ENCODE data around the gene IL3RA.

Gene IL3RA

GRCh38 chrX:1398431-1399340, 62.1 kb downstream of the IL3RA start:
- TF ChIP-seq, protein P1, sequence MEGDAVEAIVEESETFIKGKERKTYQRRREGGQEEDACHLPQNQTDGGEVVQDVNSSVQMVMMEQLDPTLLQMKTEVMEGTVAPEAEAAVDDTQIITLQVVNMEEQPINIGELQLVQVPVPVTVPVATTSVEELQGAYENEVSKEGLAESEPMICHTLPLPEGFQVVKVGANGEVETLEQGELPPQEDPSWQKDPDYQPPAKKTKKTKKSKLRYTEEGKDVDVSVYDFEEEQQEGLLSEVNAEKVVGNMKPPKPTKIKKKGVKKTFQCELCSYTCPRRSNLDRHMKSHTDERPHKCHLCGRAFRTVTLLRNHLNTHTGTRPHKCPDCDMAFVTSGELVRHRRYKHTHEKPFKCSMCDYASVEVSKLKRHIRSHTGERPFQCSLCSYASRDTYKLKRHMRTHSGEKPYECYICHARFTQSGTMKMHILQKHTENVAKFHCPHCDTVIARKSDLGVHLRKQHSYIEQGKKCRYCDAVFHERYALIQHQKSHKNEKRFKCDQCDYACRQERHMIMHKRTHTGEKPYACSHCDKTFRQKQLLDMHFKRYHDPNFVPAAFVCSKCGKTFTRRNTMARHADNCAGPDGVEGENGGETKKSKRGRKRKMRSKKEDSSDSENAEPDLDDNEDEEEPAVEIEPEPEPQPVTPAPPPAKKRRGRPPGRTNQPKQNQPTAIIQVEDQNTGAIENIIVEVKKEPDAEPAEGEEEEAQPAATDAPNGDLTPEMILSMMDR (IDR thresholded peaks at IDR 0.05; ENCODE audit: low read length): no peak
- TF ChIP-seq EZH2 (IDR thresholded peaks at IDR 0.05; ENCODE audit: borderline replicate concordance, low read length): no peak

GRCh38 chrX:1400049-1400448, 63.5 kb downstream of the IL3RA start:
- no peak overlapping the region for H3K9ac ChIP-seq (ENCODE audit: low read length)
- TF ChIP-seq, protein P1 (IDR thresholded peaks at IDR 0.05; ENCODE audit: low read length): no peak
- no peak for TF ChIP-seq EZH2 (IDR thresholded peaks at IDR 0.05; ENCODE audit: borderline replicate concordance, low read length)
- no peaks in the 10 kb centered on the region for H3K27me3 ChIP-seq (ENCODE audit: insufficient read depth, low read length)
- no peak overlapping the region for H3K4me3 ChIP-seq (ENCODE audit: low read depth, low read length, poor library complexity, severe bottlenecking)
- H3K27ac ChIP-seq (ENCODE audit: low read depth, low read length, poor library complexity, severe bottlenecking): no peak overlapping the region
- H3K79me2 ChIP-seq (ENCODE audit: insufficient read depth, low read length): no peaks in the 10 kb centered on the region
- H4K20me1 ChIP-seq (ENCODE audit: insufficient read depth, low read length): no peaks in the 10 kb centered on the region
- H3K4me2 ChIP-seq (ENCODE audit: low read length): no peak overlapping the region
- no peaks in the 10 kb centered on the region for H3K9me3 ChIP-seq (ENCODE audit: low read length)
- no peak overlapping the region for H2AFZ ChIP-seq (ENCODE audit: low read length)
- H3K36me3 ChIP-seq (ENCODE audit: insufficient read depth, low read length): peaks cover 95% of the 10 kb centered on the region
- no peaks in the 10 kb centered on the region for H3K9me2 ChIP-seq (ENCODE audit: low read depth, low read length)
- H3K4me1 ChIP-seq (ENCODE audit: insufficient read depth, low read length, severe bottlenecking): peaks cover 5% of the 10 kb centered on the region
- no peaks in the 10 kb centered on the region for H3F3A ChIP-seq (ENCODE audit: insufficient read depth, low read length)

More at GRCh38 chrX:1398431-1399340, 62.1 kb downstream of the IL3RA start:
- Histone ChIP-seq H3F3A (ENCODE audit: insufficient read depth, low read length) (no peaks in the 10 kb centered on the region), H2AFZ (ENCODE audit: low read length) (no peak overlapping the region), H3K36me3 (ENCODE audit: insufficient read depth, low read length) (peaks cover 88% of the 10 kb centered on the region), H3K9me2 (ENCODE audit: low read depth, low read length) (no peaks in the 10 kb centered on the region), H3K4me1 (ENCODE audit: insufficient read depth, low read length, severe bottlenecking) (peaks cover 17% of the 10 kb centered on the region), H3K9me3 (ENCODE audit: low read length) (no peaks in the 10 kb centered on the region), H3K27ac (ENCODE audit: low read depth, low read length, poor library complexity, severe bottlenecking) (no peak overlapping the region), H3K9ac (ENCODE audit: low read length) (no peak overlapping the region), H3K79me2 (ENCODE audit: insufficient read depth, low read length) (peaks cover 7% of the 10 kb centered on the region; the same call in 1 of the 2 replicates), H3K4me3 (ENCODE audit: low read depth, low read length, poor library complexity, severe bottlenecking) (no peak overlapping the region), H3K27me3 (ENCODE audit: insufficient read depth, low read length) (no peaks in the 10 kb centered on the region), H4K20me1 (ENCODE audit: insufficient read depth, low read length) (no peaks in the 10 kb centered on the region), H3K4me2 (ENCODE audit: low read length) (no peak overlapping the region)

DNA sequence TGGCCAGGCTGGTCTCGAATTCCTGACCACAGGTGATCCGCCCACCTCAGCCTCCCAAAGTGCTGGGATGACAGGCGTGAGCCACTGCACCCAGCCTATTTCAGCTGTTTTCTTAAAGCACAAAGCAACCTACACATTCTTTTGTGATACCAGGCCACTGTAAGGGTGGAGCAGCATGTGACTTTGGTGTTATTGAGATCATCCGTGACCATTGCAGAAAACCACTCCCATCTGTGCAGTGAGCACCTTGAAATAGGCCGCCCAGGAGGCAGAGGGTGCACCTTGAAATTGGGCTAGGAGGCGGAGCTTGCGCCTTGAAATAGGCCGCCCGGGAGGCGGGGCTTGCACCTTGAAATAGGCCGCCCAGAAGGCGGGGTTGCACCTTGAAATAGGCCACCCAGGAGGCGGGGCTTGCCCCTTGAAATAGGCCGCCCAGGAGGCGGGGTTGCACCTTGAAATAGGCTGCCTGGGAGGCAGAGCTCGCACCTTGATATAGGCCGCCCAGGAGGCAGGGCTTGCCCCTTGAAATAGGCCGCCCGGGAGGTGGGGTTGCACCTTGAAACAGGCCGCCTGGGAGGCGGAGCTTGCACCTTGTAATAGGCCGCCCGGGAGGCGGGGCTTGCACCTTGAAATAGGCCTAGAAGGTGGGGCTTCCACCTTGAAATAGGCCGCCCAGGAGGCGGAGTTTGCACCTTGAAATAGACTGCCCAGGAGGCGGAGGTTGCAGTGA, 64.3 kb downstream of the IL3RA start:
- Histone ChIP-seq H3K79me2 (ENCODE audit: insufficient read depth, low read length) (no peaks in the 10 kb centered on the region), H3K4me2 (ENCODE audit: low read length) (no peak overlapping the region), H3F3A (ENCODE audit: insufficient read depth, low read length) (no peaks in the 10 kb centered on the region), H3K4me3 (ENCODE audit: low read depth, low read length, poor library complexity, severe bottlenecking) (no peak overlapping the region), H3K9me3 (ENCODE audit: low read length) (no peaks in the 10 kb centered on the region), H3K9me2 (ENCODE audit: low read depth, low read length) (no peaks in the 10 kb centered on the region), H4K20me1 (ENCODE audit: insufficient read depth, low read length) (no peaks in the 10 kb centered on the region), H2AFZ (ENCODE audit: low read length) (no peak overlapping the region), H3K27me3 (ENCODE audit: insufficient read depth, low read length) (no peaks in the 10 kb centered on the region), H3K4me1 (ENCODE audit: insufficient read depth, low read length, severe bottlenecking) (no peaks in the 10 kb centered on the region), H3K27ac (ENCODE audit: low read depth, low read length, poor library complexity, severe bottlenecking) (no peak overlapping the region), H3K36me3 (ENCODE audit: insufficient read depth, low read length) (peaks cover 95% of the 10 kb centered on the region), H3K9ac (ENCODE audit: low read length) (no peak overlapping the region)
- TF ChIP-seq, protein P1 (IDR thresholded peaks at IDR 0.05; ENCODE audit: low read length): no peak
- TF ChIP-seq EZH2 (IDR thresholded peaks at IDR 0.05; ENCODE audit: borderline replicate concordance, low read length): no peak
